ENCODE results near the gene PHF14.

The PHF14 gene

GRCh38 chr7:11212080-11212711 lies 238.5 kb downstream of the PHF14 start:
- DNase-seq = peak in 9 of 14 donors; percentile 3 to 59 (median 15)

DNA sequence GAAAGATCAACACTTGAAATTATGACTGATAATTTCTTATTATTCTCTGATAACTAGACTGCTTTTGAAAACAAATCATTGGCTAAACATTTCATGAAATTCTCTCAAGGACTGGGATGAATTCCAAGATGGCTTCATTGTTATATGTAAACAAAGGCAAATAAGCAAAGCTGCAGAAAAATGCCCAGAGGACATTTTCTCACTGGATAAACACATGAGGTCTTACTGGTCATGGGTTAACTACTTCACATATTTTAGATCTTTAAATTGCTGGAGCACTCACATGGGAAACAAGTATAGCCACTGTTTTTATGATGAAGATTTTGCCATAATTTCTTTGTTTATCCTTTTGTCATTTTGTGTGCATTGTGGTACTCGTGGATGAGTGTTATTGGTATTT lies 239.1 kb downstream of the PHF14 start:
- DNase-seq = no peak

DNA sequence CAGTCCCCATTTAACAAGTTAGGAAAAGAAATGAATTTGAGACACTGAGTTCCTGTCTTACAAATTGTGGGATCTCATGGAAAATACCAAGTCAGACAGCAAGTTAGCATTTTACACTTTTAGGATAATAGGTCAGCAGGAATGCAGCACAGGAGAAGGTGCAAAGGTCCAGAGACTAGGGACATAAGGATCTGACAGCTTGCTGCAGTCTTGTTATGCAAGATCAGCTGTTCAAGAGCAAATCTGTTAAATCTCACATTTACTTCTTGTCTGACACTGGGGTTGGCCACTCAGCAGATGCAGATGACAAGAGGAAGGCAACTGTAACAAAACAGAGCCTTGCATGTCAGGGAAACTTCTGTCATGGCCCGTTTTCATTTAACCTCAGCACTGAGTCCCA lies 239.6 kb downstream of the PHF14 start:
- DNase-seq = no peak

GRCh38 chr7:11216276-11216675 lies 242.6 kb downstream of the PHF14 start:
- DNase-seq = no peak

GRCh38 chr7:11217848-11218565 lies 244.3 kb downstream of the PHF14 start:
- no peak for DNase-seq

Data from C1 segment of cervical spinal cord (tissue), 14 donors.